ENCODE data around the gene BDKRB2.

- TF ChIP-seq CTCF (IDR thresholded peaks at IDR 0.05; ENCODE audit: poor library complexity) (no peak), EZH2 (IDR thresholded peaks at IDR 0.05; ENCODE audit: borderline replicate concordance) (no peak)
Observed at GRCh38 chr14:96261053-96261452, 56.4 kb downstream of the BDKRB2 start.
